ENCODE measurements around the gene MYO3A. TPM values are rescaled to one million over a fixed set of nuclear protein-coding genes. Genes with fewer than 3 reads are reported as not detected.

The MYO3A gene
- total and polyA plus RNA-seq, 4 donors: 0.33 TPM; not detected in 2

GRCh38 chr10:26242706-26243350, 308.8 kb downstream of the MYO3A start:
- 44% methylated on average over 5 of the region's 5 CpGs for WGBS
- TF ChIP-seq RAD21 (IDR thresholded peaks at IDR 0.05) (no peak), FOXA1 (IDR thresholded peaks at IDR 0.05) (no peak), FOXA2 (IDR thresholded peaks at IDR 0.05) (no peak), CTCF (IDR thresholded peaks at IDR 0.05; ENCODE audit: low read depth, low read length, missing input control) (no peak), NR2F2 (IDR thresholded peaks at IDR 0.05) (no peak), EGR1 (IDR thresholded peaks at IDR 0.05; ENCODE audit: low read depth in 2 of 2) (no peak), RXRA (IDR thresholded peaks at IDR 0.05) (no peak), ZBTB33 (IDR thresholded peaks at IDR 0.05) (no peak), GABPA (IDR thresholded peaks at IDR 0.05 in 1 of 2, conservative IDR thresholded peaks at IDR 0.05 in 1 of 2) (no peak), MAX (IDR thresholded peaks at IDR 0.05) (no peak), TAF1 (conservative IDR thresholded peaks at IDR 0.05) (no peak), YY1 (IDR thresholded peaks at IDR 0.05) (no peak), SP1 (IDR thresholded peaks at IDR 0.05) (no peak), HNF4G (IDR thresholded peaks at IDR 0.05) (no peak), HNF4A (conservative IDR thresholded peaks at IDR 0.05) (no peak)
- TF ChIP-seq, protein P1, sequence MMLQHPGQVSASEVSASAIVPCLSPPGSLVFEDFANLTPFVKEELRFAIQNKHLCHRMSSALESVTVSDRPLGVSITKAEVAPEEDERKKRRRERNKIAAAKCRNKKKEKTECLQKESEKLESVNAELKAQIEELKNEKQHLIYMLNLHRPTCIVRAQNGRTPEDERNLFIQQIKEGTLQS (IDR thresholded peaks at IDR 0.05): no peak
- TF ChIP-seq, protein P2, sequence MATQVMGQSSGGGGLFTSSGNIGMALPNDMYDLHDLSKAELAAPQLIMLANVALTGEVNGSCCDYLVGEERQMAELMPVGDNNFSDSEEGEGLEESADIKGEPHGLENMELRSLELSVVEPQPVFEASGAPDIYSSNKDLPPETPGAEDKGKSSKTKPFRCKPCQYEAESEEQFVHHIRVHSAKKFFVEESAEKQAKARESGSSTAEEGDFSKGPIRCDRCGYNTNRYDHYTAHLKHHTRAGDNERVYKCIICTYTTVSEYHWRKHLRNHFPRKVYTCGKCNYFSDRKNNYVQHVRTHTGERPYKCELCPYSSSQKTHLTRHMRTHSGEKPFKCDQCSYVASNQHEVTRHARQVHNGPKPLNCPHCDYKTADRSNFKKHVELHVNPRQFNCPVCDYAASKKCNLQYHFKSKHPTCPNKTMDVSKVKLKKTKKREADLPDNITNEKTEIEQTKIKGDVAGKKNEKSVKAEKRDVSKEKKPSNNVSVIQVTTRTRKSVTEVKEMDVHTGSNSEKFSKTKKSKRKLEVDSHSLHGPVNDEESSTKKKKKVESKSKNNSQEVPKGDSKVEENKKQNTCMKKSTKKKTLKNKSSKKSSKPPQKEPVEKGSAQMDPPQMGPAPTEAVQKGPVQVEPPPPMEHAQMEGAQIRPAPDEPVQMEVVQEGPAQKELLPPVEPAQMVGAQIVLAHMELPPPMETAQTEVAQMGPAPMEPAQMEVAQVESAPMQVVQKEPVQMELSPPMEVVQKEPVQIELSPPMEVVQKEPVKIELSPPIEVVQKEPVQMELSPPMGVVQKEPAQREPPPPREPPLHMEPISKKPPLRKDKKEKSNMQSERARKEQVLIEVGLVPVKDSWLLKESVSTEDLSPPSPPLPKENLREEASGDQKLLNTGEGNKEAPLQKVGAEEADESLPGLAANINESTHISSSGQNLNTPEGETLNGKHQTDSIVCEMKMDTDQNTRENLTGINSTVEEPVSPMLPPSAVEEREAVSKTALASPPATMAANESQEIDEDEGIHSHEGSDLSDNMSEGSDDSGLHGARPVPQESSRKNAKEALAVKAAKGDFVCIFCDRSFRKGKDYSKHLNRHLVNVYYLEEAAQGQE (IDR thresholded peaks at IDR 0.05): no peak
- Histone ChIP-seq H3K4me3 (ENCODE audit: low read depth in 1 of 3, low read length in 3 of 3) (no peak overlapping the region), H3K9me3 (ENCODE audit: control insufficient read depth in 4 of 4, low read length in 3 of 4) (no peaks in the 10 kb centered on the region), H3K9ac (ENCODE audit: low read depth in 1 of 2, low read length in 2 of 2) (no peak overlapping the region), H3K36me3 (ENCODE audit: control insufficient read depth in 4 of 4, insufficient read depth in 3 of 4, low read depth in 1 of 4, low read length in 3 of 4) (no peaks in the 10 kb centered on the region), H3K4me1 (ENCODE audit: control insufficient read depth in 4 of 4, insufficient read depth in 4 of 4, low read length in 3 of 4) (no peaks in the 10 kb centered on the region), H3K27ac (ENCODE audit: low read depth in 1 of 2, low read length in 2 of 2) (no peak overlapping the region), H3K27me3 (ENCODE audit: control insufficient read depth in 4 of 4, insufficient read depth in 4 of 4, low read length in 3 of 4) (no peaks in the 10 kb centered on the region)
- no peak for DNase-seq (ENCODE audit: low spot score)

Measured in liver (tissue), 9 donors.